Kidney (tissue), 14 donors: ENCODE measurements around the gene WNT2. TPM values are rescaled to one million over a fixed set of nuclear protein-coding genes. Genes with fewer than 3 reads are reported as not detected.
"Not testable (repeated sequence)": the region's sequence is repeated elsewhere in the genome, so short reads cannot be mapped to it uniquely, and the experiment has no call there.

ENCODE experiments used
- DNase-seq, 5 donors: peaks; one replicate each; pipeline ENCODE4 v3.0.0-alpha.2; 2013 to 2020
- FAIRE-seq: peaks from 2 replicates; lab custom pipeline; 2012; peaks lifted over from hg19 to GRCh38; lab: Jason Lieb, UNC
- H3K27ac ChIP-seq, 2 donors: one replicate each; pipeline ENCODE4 v1.7.0; 2013; ENCODE audit warnings: low read depth in 2 of 2, low read length in 2 of 2, inconsistent platforms in 1 of 2
- H3K27me3 ChIP-seq: one replicate; pipeline ENCODE4 v1.7.1; 2013; ENCODE audit warnings: low read length, inconsistent platforms; ENCODE audit not compliant: control insufficient read depth, insufficient read depth
- H3K36me3 ChIP-seq, 3 donors: one replicate each; pipeline versions ENCODE4 v1.7.0 to v1.7.1; 2013; ENCODE audit warnings: low read length in 3 of 3, control low read depth in 1 of 3, inconsistent platforms in 1 of 3; ENCODE audit not compliant: insufficient read depth in 3 of 3, control insufficient read depth in 2 of 3
- H3K4me1 ChIP-seq, 3 donors: one replicate each; pipeline versions ENCODE4 v1.7.0 to v1.7.1; 2013; ENCODE audit warnings: low read length in 3 of 3, inconsistent platforms in 1 of 3, low read depth in 1 of 3; ENCODE audit not compliant: control insufficient read depth in 2 of 3, insufficient read depth in 2 of 3
- H3K4me3 ChIP-seq, 3 donors: one replicate each; pipeline versions ENCODE4 v1.7.0 to v1.8.1; 2013; ENCODE audit warnings: low read length in 3 of 3, control low read depth in 1 of 3, inconsistent platforms in 1 of 3
- H3K9ac ChIP-seq, 3 donors: one replicate each; pipeline versions ENCODE4 v1.7.0 to v1.7.1; 2013; ENCODE audit warnings: low read length in 3 of 3, control low read depth in 1 of 3, inconsistent platforms in 1 of 3
- H3K9me3 ChIP-seq, 3 donors: one replicate each; pipeline versions ENCODE4 v1.7.0 to v1.7.1; 2013; ENCODE audit warnings: low read length in 3 of 3, control low read depth in 1 of 3, inconsistent platforms in 1 of 3; ENCODE audit not compliant: control insufficient read depth in 2 of 3, insufficient read depth in 1 of 3
- intact Hi-C: fragments of 100-400 bp; cut with DNase I; formaldehyde crosslinking; loops from one replicate; pipeline ENCODE4 v1.11.1; 2022
- polyA plus RNA-seq: library from polyadenylated mRNA; stranded (reverse); fragments of 350-450 nt; fragmentation: Illumina TruSeq; extraction: RNeasy Lipid Tissue Mini Kit (QIAGEN cat#74804); gene quantifications from one replicate; pipeline ENCODE4 v1.2.3, GENCODE V29; 2014; ENCODE audit warnings: low read depth, low replicate concordance; ENCODE audit not compliant: insufficient read depth
- total RNA-seq: library from RNA; stranded (reverse); fragmentation: NEBNext Ultra II Directional; extraction: Animal tissue kit (Norgen Biotek cat#: 25700); gene quantifications from one replicate; pipeline ENCODE4 v1.2.1, GENCODE V29; 2021
- TF ChIP-seq, protein P1 (sequence below): IDR thresholded peaks from 3 replicates; pipeline ENCODE4 v1.5.1; 2012; ENCODE audit warnings: mild to moderate bottlenecking, moderate library complexity, borderline replicate concordance; ENCODE audit not compliant: insufficient read depth; ENCODE audit errors: extremely low read depth
- donor health status: control.
- donor health status: control.
- donor health status: control.
- donor health status: control.
- donor health status: control.
- donor health status: DM: yes; HTN: yes; CAD: no.
- donor health status: Normal renal cell carcinoma (clear cell type).

WNT2 gene
- total and polyA plus RNA-seq, 2 donors from 2014 or later = 0.49 to 0.57 TPM

DNA sequence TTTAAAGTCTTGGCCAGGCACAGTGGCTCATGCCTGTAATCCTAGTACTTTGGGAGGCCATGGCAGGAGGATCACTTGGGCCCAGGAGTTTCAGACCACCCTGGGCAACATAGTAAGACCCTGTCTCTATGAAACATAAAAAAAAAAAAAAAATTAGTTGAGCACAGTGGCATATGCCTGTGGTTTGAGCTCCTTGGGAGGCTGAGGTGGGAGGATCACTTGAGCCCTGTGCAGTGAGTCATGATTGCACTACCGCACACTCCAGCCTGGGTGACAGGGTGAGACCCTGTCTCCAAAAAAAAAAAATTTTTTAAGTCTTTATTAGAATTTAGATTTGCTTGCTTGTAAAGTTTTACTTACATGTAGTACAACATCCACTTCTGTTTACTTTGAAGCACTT lies 14.0 kb downstream of the WNT2 start:
- H3K27ac ChIP-seq = no peak overlapping the region
- no peaks in the 10 kb centered on the region for H3K36me3 ChIP-seq
- H3K27me3 ChIP-seq = no peaks in the 10 kb centered on the region
- no peak overlapping the region for H3K4me3 ChIP-seq
- DNase-seq (no peak), FAIRE-seq (no peak)
- no peak overlapping the region for H3K9ac ChIP-seq
- intact Hi-C loops = no loop called here
- no peaks in the 10 kb centered on the region for H3K4me1 ChIP-seq
- H3K9me3 ChIP-seq = no peaks in the 10 kb centered on the region
- TF ChIP-seq, protein P1, sequence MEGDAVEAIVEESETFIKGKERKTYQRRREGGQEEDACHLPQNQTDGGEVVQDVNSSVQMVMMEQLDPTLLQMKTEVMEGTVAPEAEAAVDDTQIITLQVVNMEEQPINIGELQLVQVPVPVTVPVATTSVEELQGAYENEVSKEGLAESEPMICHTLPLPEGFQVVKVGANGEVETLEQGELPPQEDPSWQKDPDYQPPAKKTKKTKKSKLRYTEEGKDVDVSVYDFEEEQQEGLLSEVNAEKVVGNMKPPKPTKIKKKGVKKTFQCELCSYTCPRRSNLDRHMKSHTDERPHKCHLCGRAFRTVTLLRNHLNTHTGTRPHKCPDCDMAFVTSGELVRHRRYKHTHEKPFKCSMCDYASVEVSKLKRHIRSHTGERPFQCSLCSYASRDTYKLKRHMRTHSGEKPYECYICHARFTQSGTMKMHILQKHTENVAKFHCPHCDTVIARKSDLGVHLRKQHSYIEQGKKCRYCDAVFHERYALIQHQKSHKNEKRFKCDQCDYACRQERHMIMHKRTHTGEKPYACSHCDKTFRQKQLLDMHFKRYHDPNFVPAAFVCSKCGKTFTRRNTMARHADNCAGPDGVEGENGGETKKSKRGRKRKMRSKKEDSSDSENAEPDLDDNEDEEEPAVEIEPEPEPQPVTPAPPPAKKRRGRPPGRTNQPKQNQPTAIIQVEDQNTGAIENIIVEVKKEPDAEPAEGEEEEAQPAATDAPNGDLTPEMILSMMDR = no peak

DNA sequence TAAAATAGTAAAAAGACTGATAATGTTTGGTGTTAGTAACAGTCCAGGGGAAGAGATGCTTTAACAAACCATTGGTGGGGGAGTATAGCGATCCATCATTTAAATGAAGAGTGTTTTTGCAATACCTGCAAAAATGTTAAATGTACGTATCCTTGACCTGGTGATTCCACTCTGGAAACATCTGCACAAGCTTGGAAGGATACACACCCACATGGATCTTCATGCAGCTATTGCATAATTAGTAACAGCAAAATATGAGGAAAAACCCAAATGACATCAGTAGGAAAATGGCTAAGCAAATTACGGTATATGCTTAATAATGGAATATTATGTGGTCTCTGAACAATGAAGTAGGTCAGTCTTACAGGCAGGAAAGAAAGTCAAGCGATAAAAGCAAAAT lies 20.5 kb downstream of the WNT2 start:
- intact Hi-C loops = no loop called here
- no peak for DNase-seq
- no peak overlapping the region for H3K4me3 ChIP-seq
- H3K9me3 ChIP-seq = no peaks in the 10 kb centered on the region
- no peaks in the 10 kb centered on the region for H3K27me3 ChIP-seq
- TF ChIP-seq, protein P1 = no peak
- no peak for FAIRE-seq
- no peak overlapping the region for H3K9ac ChIP-seq
- no peaks in the 10 kb centered on the region for H3K4me1 ChIP-seq
- no peaks in the 10 kb centered on the region for H3K36me3 ChIP-seq
- no peak overlapping the region for H3K27ac ChIP-seq

DNA sequence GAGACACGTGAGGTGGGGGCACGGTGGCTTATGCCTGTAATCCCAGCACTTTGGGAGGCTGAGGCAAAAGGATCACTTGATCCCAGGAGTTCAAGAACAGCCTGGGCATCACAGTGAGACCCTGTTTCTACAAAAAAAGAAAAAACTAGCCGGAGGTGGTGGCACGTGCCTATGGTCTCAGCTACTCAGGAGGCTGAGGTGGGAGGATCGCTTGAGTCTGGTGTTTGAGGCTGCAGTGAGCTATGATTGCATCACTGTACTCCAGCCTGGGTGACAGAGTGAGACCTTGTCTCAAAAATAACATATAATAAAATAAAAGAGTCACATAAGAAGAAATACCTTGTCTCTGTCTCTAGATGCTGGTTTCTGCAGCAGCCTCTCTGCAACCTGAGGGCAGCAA lies 22.4 kb downstream of the WNT2 start:
- H3K9ac ChIP-seq, H3K9me3 ChIP-seq, H3K36me3 ChIP-seq, H3K27ac ChIP-seq, H3K27me3 ChIP-seq, H3K4me1 ChIP-seq, DNase-seq, FAIRE-seq, H3K4me3 ChIP-seq, intact Hi-C loops: not testable (repeated sequence)

DNA sequence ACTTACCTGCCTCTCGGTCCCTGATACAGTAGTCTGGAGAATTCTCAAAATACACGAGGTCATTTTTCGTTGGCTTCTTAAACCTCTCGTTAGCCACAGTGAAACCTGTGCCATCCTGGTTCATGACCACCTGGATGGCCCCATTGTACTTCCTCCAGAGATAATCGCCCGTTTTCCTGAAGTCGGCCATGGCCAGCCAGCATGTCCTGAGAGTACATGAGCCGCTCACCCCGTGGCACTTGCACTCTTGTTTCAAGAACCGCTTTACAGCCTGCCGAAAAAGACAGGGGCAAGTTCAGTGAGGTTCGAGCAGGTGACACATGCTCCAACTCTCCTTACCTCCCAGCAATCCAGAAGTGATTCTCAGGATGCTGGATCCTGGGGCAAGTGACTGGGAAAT lies 25.3 kb downstream of the WNT2 start:
- H3K4me1 ChIP-seq = no peaks in the 10 kb centered on the region
- no peak overlapping the region for H3K27ac ChIP-seq
- DNase-seq (no peak), FAIRE-seq (no peak)
- no peak overlapping the region for H3K4me3 ChIP-seq
- TF ChIP-seq, protein P1 = no peak
- no peaks in the 10 kb centered on the region for H3K27me3 ChIP-seq
- H3K36me3 ChIP-seq = no peaks in the 10 kb centered on the region
- no peak overlapping the region for H3K9ac ChIP-seq
- intact Hi-C loops = no loop called here
- H3K9me3 ChIP-seq = no peaks in the 10 kb centered on the region
